ENCODE results near the gene ADAMTS16.

GRCh38 chr5:5302201-5302600, 162.1 kb downstream of the ADAMTS16 start:
- TF ChIP-seq CTCF (IDR thresholded peaks at IDR 0.05) (no peak), POLR2A (IDR thresholded peaks at IDR 0.05) (no peak)
